Measurements from ENCODE around the gene ARPP19. TPM values are rescaled to one million over a fixed set of nuclear protein-coding genes. Genes with fewer than 3 reads are reported as not detected.

Gene ARPP19
- total RNA-seq, 2 experiments from 2014 or later = 176 to 193 TPM

GRCh38 chr15:52502608-52503007 lies 66.2 kb downstream of the ARPP19 start:
- Mint-ChIP-seq H3K4me3 (no peak overlapping the region), H3K36me3 (ENCODE audit: low read depth) (peaks cover 3% of the 10 kb centered on the region), H3K9me3 (no peaks in the 10 kb centered on the region), H3K27me3 (no peaks in the 10 kb centered on the region), H3K4me1 (peaks cover 21% of the 10 kb centered on the region), H3K27ac (no peak overlapping the region)
- no peak for DNase-seq
- CTCF ChIA-PET = interaction anchor here (1.6 kb wide), 1 partner anchor 37 kb away, joined by 3 read pairs; no protein-coding TSS in a partner anchor
- POLR2A ChIA-PET = no interaction called here

- CTCF ChIA-PET = no interaction called here
- Mint-ChIP-seq H3K9me3 (no peaks in the 10 kb centered on the region), H3K27ac (no peak overlapping the region), H3K4me1 (peaks cover 25% of the 10 kb centered on the region), H3K4me3 (no peak overlapping the region), H3K27me3 (no peaks in the 10 kb centered on the region), H3K36me3 (ENCODE audit: low read depth) (peaks cover 3% of the 10 kb centered on the region)
- POLR2A ChIA-PET = interaction anchor here (1.3 kb wide), 1 partner anchor 33 kb away, joined by 3 read pairs; no protein-coding TSS in a partner anchor
- no peak for DNase-seq
Observed at GRCh38 chr15:52499506-52499905, 69.3 kb downstream of the ARPP19 start.

- no peak for DNase-seq
- H3K9me3 Mint-ChIP-seq = no peaks in the 10 kb centered on the region
- CTCF ChIA-PET = interaction anchor here (0.7 kb wide), 1 partner anchor 60 kb away, joined by 3 read pairs; no protein-coding TSS in a partner anchor
- H3K36me3 Mint-ChIP-seq (ENCODE audit: low read depth) = peaks cover 3% of the 10 kb centered on the region
- H3K4me3 Mint-ChIP-seq = no peak overlapping the region
- POLR2A ChIA-PET = interaction anchor here (1.3 kb wide), 1 partner anchor 32 kb away, joined by 3 read pairs; no protein-coding TSS in a partner anchor
- peaks cover 17% of the 10 kb centered on the region for H3K4me1 Mint-ChIP-seq
- H3K27ac Mint-ChIP-seq = no peak overlapping the region
- H3K27me3 Mint-ChIP-seq = no peaks in the 10 kb centered on the region
Observed at GRCh38 chr15:52498706-52499105, 70.1 kb downstream of the ARPP19 start.

Other genes with a start within 250 kb of the ARPP19 start
- gene MYO5A, start 40.1 kb downstream of the ARPP19 start, total RNA-seq = 10 to 100 TPM; 41.3 to 42.2 TPM
- 10 to 100 TPM; 44.9 to 46.6 TPM for gene ATOSA, start 110.4 kb upstream of the ARPP19 start, total RNA-seq
- gene ONECUT1, start 221.3 kb upstream of the ARPP19 start, total RNA-seq = not detected

Data from activated CD4-positive, alpha-beta memory T cell treated with anti-CD3 and anti-CD28 coated beads, Interleukin-2, amount 10 ng/mL, durations not matched to agents 7 days and 5 days (primary cell).